Stimulated activated CD8-positive, alpha-beta memory T cell treated with anti-CD3 and anti-CD28 coated beads, Interleukin-2, amount 100 ng/mL, for 48 hours (primary cell): ENCODE data around the gene TCF4.

Experiments used
- DNase-seq, 2 donors: peaks; one replicate each; pipeline ENCODE4 v3.0.0-alpha.2; 2020; ENCODE audit warnings: low read depth in 2 of 2

Gene TCF4

DNA sequence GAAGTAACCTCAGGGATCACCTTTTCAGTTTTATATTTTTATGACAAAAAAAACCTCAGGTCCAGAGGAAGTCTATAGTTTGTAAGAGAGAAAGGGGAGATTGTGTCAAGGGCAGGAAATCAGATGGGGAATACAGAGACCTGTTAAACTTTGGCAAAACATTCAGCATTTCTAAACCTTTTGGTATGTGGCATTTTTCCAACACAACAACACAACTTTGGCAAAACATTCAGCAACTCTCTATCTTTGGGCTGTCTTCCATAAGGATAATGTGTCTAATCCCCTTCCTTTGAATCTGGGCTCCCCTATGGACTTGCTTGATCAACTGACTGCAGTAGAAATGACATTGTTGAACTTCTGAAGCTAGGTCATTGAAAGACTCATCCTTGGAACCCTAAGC, 408.2 kb downstream of the TCF4 start:
- no peak for DNase-seq

DNA sequence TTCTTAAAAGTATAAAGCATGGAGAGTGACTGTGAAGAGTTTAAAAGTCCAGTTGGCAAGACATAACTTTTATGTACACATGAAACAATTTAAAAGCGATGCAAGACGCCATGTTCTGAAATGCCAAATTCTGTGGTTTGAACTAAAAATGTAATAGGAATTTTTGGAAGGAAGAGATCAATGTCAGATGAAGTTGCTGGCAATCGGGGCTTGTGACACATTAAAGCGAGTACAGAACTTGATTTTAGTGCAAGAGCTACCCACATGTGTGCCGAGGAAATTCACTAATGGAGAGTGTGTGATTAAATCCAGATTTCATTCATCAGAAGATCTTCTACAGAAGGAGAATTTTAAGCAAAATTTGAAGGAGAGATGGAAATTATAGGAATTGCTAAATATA, 408.6 kb downstream of the TCF4 start:
- DNase-seq: no peak

DNA sequence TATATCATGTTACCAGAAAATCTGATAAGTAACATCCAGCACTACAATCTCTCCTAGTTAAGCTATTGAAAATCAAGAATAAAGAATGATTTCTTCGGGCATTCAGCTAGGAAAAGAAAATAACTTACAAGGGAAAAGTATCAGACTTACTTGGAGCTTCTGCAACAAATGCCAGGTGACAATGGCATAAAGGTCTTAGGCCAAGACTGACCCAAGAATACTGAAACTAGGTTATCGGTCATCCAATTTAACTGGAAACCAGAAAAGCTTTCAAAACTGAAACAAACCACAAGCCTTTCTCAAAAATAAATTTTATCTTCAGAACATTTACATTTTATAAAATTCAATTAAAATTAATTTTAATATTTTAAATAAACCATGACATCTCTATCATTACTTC, 414.7 kb downstream of the TCF4 start:
- no peak for DNase-seq
